Forelimb muscle (tissue), 1 donor: ENCODE results near the gene UBA1. TPM values are rescaled to one million over a fixed set of nuclear protein-coding genes. Genes with fewer than 3 reads are reported as not detected.

Experiments used
- DNase-seq: peaks from one replicate; pipeline ENCODE4 v3.0.0-alpha.2; 2013; ENCODE audit warnings: low read depth
- polyA plus RNA-seq: library from polyadenylated mRNA; unstranded; fragments of 120-200 nt; gene quantifications from one replicate; pipeline ENCODE4 v1.2.1, GENCODE V29; 2013; ENCODE audit not compliant: insufficient read length

The UBA1 gene
- polyA plus RNA-seq, 1 donor, result 145 TPM

DNA sequence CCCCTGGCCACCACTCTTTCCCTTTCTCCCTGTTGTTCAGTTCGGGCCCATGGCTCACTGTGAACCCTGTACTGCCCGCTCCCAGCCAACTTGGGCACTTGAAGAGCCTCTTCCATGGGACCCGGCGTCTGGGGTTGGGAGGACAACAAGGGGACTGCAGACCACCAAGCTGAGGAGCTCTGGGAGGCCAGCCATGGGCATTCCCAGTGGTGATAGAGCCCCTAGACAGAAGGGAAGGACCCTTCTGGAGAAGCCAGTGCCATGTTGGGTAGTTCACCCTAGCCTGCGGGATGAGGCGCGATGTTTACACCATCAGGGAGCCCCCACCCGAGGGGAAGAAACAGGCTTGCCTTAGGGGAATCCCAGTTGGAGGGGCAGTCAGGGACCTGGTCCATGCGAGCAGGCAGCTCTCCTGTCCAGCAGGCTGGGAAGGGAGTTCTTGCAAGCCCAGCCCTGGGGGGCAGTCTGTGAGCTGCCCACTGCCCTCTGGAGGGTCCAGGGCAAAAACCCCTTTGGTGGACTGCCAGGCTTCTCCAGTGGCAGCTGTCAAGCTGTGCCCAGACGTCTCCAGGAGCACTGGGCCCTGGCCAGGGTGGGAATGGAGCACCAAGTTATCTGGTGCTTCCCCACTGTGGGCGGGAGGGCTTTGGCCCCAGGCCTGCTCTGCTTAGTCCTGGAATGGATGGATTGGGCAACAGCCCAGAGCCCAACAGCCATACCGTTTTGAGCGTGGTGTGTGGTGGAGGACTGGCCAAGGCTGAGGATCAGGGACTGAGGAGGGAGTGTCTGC is 23.7 kb upstream of the UBA1 start:
- DNase-seq, result no peak

DNA sequence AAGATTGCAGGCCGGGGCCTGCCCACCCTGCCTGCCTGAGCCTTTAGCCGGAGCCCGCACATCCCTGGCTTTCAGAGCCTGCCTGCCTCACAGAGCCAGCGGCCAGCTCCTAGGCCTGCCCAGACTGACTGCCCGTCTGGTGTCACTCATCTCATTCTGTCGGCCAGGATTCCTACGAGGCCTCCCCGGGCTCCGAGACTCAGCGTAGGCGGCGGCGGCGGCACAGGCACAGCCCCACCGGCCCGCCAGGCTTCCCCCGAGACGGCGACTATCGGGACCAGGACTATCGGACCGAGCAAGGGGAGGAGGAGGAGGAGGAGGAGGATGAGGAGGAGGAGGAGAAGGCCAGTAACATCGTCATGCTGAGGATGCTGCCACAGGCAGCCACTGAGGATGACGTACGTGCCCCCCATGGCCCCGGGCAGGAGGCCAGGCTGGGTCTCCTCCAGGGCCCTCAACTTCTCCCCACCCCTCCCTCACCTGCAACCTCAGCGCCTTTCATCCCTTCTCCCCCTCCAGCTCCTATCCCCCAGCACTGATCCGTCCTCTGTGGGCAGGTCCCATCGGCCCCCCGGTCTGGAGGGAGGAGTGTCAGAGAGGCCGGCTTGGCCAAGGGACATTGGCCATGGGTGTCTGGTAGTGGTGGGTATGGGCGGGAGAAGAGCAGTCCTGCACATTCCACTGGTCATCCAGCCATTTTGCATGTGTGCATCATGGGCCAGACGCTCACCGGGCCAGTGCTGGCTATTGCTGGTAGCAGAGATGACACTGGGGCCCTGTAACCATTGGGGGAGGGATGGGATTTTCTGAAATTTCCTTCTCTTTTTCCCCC is 22.6 kb upstream of the UBA1 start:
- DNase-seq, result no peak

DNA sequence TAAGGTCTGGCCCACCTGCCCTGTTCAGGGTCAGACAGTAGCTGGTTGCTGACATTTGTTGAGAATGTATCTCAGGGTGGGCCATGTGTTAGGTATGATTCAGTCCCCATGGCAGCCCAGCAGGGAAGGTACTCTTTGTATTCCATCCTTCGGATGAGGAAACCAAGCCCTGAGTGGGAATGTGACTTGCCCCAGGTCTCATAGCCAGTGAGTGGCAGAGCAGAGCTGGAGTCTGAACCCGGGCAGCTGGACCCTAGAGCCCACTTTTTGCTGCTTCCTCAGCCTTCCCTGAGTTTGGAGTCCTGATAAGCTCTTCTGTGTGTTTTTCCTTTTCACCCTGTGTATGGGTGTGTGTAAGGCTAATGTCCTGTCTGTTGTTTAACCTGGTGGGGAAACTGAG is 21.6 kb upstream of the UBA1 start:
- no peak for DNase-seq

DNA sequence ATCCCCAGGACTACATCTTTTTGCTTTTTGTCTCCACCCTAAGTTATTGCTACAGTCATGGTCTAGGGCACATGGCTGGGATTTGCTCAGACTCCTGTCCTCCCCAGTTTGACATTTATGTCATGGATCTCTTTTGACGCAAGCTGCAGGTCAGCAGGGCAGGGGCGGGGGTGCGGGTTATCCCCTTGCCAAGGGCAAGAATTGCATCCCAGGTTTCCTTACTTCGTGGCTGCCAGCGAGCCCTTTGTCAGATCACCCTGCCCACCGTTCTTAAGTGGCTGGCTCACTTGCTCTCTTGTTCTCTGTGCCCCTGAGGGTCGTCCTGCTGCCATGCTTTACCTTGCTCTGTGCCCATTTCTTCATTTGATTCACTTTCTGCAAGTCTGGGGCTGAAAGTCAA is 21.1 kb upstream of the UBA1 start:
- no peak for DNase-seq

DNA sequence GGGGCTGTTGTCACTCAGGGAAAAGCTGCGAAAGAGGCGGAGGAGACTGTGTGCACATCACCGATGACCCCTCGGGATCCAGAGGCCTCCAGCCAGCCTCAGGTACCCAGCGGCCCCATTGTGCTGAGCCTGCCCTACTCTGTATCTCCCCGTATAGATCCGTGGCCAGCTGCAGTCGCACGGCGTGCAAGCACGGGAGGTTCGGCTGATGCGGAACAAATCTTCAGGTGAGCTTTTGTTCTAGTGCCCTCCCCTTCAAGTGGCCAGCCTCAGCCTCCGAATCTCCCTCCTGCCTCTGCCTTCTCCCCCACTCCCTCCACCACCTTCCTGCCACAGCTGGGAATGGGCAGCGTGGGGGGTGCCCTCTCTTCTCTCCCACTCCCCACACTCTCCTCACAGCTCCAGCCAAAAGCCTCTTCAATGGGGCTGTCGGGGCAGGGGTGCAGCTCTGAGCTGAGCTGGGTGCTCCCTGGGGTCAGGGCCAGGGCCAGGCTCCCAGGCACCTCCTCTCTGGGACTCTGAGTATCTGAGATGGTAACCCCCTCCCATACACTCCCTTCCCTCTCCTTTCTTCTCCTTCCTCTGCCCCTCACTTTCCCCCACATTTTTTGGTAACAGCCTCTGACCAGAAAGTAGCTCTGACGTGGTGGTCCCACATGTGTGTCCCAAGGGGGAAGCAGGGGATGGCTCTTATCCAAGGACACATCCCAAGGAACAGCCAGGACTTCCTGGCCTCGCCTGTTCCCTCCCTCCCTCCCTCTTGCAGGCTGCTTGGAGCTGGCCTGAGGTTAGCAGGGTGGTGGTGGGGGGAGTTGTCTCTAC is 20.4 kb upstream of the UBA1 start:
- DNase-seq, result no peak

DNA sequence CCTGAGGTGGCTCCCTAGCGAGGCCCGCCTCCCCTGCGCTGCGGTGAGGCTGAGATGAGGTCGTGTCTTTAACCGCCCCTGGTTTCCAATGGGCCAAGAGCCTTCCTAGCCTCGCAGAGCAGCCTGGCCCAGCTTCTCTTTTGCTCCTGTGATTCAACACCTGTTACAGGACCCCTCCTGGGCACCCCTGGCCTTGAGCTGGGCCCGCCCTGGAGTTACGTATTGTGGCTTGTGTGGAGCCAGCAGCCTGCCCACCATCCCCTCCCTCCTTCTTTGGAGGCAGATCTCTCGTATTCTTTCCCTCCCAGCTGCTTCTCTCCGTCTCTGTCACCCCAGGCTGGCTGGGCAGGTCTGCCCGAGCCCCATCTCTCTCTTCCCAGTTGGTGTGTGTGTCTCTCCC is 19.3 kb upstream of the UBA1 start:
- no peak for DNase-seq

DNA sequence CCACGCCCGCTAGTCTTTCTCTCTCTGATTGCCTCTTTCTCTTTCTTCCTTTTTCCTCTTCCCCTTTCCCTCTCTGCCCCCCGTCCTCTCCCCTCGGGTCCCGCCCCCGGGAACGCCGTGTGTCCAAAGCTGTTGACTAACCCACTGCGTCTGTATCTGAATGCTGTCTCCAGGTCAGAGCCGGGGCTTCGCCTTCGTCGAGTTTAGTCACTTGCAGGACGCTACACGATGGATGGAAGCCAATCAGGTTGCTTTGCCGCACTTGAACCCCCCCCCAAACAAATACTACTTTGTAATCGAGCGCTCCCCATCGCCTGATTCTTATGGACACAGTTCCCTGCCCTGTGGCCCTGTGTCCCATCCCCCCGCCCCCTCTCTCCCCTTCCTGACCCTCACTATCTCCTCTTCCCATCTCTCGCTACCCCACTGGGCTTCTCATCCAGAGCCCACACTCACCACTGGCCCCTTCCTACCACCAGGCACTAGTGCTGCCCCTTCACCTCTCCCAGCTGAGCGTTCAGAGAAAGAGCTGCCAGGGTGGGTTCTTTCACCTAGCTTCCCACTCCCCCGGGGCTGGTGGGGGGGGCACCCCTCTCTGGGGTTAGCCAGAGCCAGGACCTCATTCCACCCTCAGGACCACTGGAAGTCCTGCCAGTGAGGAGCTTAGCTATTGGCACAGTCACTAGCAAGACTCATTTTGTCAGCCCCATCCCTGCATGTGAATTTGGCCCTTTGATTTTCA is 18.6 kb upstream of the UBA1 start:
- no peak for DNase-seq

DNA sequence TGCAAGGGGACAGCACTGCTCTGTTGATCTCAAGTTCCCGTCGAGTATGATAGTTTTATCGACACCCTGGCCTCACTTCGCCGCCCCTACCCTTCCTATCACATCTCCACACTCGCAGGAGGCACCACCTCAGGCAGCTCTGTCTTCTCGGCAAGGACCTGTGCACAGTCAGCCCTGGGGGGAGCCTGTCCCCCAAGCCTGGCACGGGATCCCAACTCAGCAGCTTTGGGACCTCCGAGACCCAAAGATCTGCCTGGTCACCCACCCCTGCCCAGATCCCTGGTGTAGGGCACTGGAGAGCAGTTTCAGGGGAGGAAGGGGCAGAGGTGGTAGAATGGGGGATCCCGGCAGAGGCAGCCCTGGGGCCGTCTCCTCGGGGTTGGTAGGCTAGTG is 18.0 kb upstream of the UBA1 start:
- no peak for DNase-seq

DNA sequence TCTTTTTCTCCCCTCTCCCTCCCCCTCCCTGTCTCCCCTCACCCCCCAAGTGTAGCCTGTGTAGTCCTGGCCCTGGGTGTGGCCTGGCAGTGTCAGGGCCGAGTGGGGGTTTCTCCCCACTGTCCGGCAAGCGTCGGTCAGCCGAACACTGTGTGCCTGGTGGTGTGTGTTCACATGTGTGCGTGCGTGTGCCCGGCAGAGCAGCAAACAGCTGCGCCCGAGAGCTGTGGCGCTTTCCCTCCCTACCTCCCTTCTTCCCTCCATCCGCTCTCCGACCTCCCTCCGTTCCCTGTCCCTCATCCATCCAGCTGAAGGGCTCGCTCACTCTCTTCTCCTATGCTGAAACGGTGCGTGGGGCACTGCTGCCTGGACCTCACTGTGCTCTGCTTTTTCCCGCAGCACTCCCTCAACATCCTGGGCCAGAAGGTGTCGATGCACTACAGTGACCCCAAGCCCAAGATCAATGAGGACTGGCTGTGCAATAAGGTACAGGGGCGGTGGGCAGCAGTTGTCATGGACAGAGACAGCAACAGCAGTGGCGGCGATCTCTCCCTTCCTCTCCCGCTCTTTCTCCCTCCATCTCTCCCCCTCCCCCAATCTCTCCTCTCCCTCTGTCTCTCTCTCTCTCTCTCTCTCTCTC is 17.4 kb upstream of the UBA1 start:
- no peak for DNase-seq

DNA sequence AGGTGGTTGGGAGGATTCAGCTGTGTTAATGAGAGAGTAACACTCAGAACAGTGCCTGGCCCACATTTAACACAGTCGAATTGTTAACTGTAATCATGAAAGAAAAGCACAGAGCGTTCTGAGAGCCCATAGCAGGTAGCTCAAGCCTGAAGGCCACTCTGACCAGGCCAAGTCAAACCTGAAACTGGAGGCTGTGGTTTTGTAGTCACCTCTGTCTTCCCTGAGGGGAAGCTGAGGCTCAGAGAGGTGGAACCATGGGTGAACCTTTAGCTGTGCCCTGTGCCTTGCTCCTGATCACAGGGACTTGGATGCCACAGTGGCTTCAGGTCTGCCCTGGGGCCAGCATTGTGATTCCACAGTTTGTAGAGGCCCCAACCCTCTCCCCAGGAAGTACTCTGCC is 16.6 kb upstream of the UBA1 start:
- DNase-seq, result no peak

DNA sequence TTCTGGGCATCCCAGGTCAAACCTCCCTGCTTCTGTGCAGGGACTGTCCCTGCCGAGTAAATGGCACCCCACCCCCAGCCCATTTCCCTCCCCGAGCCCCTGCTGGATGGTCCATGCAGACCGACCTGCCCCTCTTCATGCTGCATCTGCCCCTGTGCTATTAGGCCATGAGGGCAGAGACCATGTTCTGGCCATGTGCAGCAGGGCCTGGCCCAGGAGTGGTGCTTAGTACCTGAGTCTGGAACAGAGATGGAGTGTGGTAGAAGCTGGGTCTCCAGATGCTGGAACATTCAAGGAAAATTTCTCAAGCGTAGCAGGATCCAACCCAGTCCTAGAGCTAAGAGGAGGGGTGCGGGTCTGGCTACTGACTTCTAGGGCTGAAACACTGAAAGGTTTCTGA is 15.3 kb upstream of the UBA1 start:
- no peak for DNase-seq

DNA sequence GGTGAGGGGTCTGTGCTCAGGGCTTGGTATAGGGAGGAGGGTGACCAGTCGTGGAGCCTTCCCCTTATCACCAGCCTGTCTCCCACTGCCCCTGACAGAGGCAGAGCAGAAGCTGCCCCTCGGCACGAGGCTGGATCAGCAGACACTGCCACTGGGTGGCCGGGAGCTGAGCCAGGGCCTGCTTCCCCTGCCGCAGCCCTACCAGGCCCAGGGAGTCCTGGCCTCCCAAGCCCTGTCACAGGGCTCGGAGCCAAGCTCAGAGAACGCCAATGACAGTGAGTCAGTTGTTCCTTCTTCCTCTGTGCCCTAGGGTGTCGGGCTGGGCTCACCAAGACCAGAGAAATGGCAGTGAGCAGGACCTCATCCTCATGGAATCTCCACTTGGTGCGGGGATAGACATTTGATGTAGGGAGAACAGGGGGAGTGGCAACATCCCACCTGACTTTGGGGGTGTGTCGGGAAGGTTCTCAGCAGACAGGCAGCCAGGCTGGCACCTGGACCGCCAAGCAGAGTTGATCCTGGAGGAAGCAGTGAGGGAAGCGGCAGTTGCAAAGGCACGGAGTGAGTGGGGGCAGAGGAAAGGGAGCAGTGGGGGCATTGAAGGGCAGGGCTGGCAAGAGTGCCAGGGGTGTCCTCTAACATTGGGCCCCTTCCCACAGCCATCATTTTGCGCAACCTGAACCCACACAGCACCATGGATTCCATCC is 14.3 kb upstream of the UBA1 start:
- no peak for DNase-seq

DNA sequence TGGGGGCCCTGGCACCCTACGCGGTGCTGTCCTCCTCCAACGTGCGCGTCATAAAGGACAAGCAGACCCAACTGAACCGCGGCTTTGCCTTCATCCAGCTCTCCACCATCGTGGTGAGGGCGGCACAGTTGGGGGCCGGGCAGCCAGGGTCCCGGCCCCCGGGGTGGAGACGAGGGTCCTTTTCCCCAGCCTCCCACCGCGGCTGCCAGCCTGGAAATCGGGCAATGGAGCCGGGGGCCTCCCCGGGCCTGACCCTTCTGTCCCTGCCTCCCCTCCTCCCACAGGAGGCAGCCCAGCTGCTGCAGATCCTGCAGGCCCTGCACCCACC is 13.7 kb upstream of the UBA1 start:
- no peak for DNase-seq

DNA sequence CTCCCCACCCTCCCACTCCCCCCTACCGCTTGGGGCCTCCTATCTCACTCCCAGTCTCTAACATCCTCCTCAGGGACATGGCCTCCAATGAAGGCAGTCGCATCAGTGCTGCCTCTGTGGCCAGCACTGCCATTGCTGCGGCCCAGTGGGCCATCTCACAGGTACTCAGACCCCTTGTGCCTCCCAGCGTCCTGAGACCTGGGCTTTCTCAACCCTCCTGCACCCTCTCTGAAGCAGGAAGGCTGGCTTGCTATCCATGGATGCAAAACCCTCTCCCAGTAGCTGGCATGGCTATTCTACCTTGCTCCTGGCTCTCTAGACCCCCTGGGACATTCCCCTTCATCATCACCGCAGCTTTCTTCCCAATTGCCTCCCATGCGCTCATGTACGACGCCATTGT is 13.3 kb upstream of the UBA1 start:
- DNase-seq, result no peak

DNA sequence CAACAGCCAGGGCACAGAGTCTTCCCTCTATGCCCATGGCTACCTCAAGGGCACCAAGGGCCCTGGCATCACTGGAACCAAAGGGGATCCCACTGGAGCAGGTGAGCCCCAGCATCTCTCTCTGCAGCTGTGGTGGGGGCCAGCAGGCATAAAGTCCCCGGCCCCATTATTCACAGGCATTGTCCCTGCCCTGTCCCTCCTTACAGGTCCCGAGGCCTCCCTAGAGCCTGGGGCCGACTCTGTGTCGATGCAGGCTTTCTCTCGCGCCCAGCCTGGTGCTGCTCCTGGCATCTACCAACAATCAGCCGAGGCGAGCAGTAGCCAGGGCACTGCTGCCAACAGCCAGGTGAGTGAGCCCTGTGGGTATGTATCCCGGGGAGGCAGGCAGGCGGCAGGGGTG is 12.3 kb upstream of the UBA1 start:
- DNase-seq, result no peak

DNA sequence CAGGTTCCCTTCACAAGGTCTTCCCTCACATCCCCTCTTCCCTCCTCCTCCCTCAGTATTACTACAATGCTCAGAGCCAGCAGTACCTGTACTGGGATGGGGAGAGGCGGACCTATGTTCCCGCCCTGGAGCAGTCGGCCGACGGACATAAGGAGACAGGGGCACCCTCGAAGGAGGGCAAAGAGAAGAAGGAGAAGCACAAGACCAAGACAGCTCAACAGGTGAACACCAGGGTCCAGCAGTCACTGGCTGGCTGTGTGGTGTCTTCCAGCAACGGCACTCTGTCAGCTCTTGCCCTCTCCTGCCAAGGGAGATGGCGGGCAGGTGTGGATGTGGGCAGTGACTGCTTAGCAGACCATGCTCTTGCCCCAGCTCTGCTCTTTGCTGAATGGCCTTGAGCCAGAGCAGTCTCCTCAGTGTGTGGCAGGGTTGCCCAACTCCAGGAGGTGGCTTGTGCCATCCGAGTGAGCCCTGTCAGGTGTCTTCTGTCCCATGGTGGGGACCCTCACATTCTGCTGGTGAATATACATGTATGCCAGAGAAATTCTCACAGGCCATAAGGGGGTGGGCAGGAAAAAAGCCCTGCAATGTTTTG is 11.4 kb upstream of the UBA1 start:
- no peak for DNase-seq

DNA sequence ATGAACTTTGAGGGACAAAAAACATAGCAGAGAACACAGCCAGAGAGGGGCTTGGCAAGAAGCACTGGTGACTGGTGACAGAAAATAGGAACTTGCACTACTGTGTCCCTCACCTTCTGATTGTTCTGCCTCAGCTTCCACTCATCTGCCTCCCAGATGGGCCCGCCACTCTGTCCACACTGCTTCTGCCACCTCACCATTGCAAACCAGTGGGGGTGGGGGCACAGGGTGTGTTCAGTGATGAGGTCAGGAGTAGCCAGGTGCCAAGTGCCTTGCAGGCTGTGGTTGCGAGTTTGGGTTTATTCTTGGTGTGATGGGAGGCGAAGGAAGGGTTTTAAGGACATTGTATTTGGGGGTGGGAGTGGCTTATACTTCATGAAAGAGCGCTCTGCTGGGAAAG is 9.1 kb upstream of the UBA1 start:
- no peak for DNase-seq

DNA sequence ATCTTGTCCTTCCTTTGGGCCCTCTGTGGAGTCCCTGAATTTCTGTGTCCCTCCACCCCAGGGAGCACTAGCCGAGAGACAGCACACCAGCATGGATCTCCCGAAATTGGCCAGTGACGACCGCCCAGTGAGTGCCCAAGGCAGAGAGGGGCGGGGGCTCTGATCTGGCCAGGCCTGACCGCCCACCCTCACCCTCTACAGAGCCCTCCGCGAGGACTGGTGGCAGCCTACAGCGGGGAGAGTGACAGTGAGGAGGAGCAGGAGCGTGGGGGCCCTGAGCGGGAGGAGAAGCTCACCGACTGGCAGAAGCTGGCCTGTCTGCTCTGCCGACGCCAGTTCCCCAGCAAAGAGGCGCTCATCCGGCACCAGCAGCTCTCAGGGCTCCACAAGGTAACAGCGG is 8.4 kb upstream of the UBA1 start:
- no peak for DNase-seq

DNA sequence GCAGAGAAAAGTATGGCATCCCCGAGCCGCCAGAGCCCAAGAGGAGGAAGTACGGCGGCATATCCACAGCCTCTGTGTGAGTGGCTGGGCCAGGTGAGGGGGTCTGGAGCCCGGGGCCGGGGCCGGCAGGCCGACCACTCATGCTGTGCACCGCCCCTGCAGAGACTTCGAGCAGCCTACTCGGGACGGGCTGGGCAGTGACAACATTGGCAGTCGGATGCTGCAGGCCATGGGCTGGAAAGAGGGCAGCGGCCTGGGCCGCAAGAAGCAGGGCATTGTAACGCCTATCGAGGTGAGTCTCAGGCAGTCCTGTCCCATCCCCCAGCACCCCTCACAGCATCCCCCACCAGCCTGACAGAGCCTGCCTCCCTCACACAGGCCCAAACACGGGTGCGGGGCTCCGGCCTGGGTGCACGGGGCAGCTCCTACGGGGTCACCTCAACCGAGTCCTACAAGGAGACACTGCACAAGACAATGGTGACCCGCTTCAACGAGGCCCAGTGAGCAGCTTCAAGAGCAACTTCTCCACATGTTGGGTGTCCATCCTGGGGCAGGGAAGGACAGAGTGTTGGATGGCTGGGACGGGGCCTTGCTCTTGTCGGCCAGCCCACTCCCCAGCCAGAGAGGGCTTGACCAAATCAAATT is 7.4 kb upstream of the UBA1 start:
- DNase-seq, result no peak
